Activated B cell treated with CpG ODN at 0.5 μM for 24 hours (primary cell): ENCODE data around the gene MCCC2. TPM values are rescaled to one million over a fixed set of nuclear protein-coding genes. Genes with fewer than 3 reads are reported as not detected.

Experiments
- ATAC-seq: fragments of 200-7000 bp; cut with Tn5 transposase; one replicate; pipeline ENCODE4 v1.10.0; 2021; ENCODE audit warnings: low read depth, mild to moderate bottlenecking, moderate library complexity
- CTCF ChIA-PET: fragments of 350-600 bp; sonication (Branson Sonifier 250); formaldehyde crosslinking; loops from one replicate; lab custom pipeline; 2021; ENCODE audit warnings: antibody characterized with exemption; lab: Charles Lee
- POLR2A ChIA-PET: fragments of 350-600 bp; sonication (Branson Sonifier 250); formaldehyde crosslinking; loops from one replicate; lab custom pipeline; 2021; ENCODE audit warnings: antibody characterized with exemption; lab: Charles Lee
- DNase-seq: peaks from one replicate; pipeline ENCODE4 v3.0.0; 2022
- H3K27ac Mint-ChIP-seq: one replicate; pipeline ENCODE4 v1.8.0; 2020; ENCODE audit warnings: mixed read lengths
- H3K27me3 Mint-ChIP-seq: one replicate; pipeline ENCODE4 v1.8.0; 2021; ENCODE audit warnings: mixed read lengths
- H3K36me3 Mint-ChIP-seq: one replicate; pipeline ENCODE4 v1.8.0; 2021; ENCODE audit warnings: low read depth, mixed read lengths
- H3K4me1 Mint-ChIP-seq: one replicate; pipeline ENCODE4 v1.8.0; 2021; ENCODE audit warnings: mixed read lengths
- H3K4me3 Mint-ChIP-seq: one replicate; pipeline ENCODE4 v1.8.0; 2020; ENCODE audit warnings: mild to moderate bottlenecking, mixed read lengths
- H3K9me3 Mint-ChIP-seq: one replicate; pipeline ENCODE4 v1.8.0; 2020; ENCODE audit warnings: mixed read lengths
- CTCF ChIP-seq: fragments of 200-600 bp; IDR thresholded peaks from one replicate; pipeline ENCODE4 v1.8.0; 2022; ENCODE audit warnings: antibody characterized with exemption, mild to moderate bottlenecking
- intact Hi-C: fragments of 100-400 bp; cut with micrococcal nuclease; formaldehyde crosslinking; loops from one replicate; pipeline ENCODE4 v1.15.1; 2024
- total RNA-seq: library from RNA; stranded (reverse); gene quantifications from 2 replicates; pipeline ENCODE4 v1.2.3, GENCODE V29; 2022

The MCCC2 gene
- total RNA-seq, 1 donor from 2014 or later = 70.4 TPM

GRCh38 chr5:71582945-71583584, 4.1 kb upstream of the MCCC2 start:
- intact Hi-C loops = loop anchor here (10.0 kb wide), 2 partner anchors 1232 to 1982 kb away; partner anchors contain the start of genes ANKRA2, TNPO1 and UTP15
- H3K9me3 Mint-ChIP-seq = peaks cover 2% of the 10 kb centered on the region
- DNase-seq (no peak), ATAC-seq (no peak)
- CTCF ChIA-PET = interaction anchor here (0.6 kb wide), 1 partner anchor 18 kb away, joined by 3 read pairs; no protein-coding TSS in a partner anchor
- POLR2A ChIA-PET = interaction anchor here (0.6 kb wide), 1 partner anchor 15 kb away, joined by 4 read pairs; no protein-coding TSS in a partner anchor
- H3K27ac Mint-ChIP-seq = no peak overlapping the region
- no peaks in the 10 kb centered on the region for H3K27me3 Mint-ChIP-seq
- H3K4me3 Mint-ChIP-seq = no peak overlapping the region
- H3K4me1 Mint-ChIP-seq = peaks cover 15% of the 10 kb centered on the region
- no peak for TF ChIP-seq CTCF
- peaks cover 7% of the 10 kb centered on the region for H3K36me3 Mint-ChIP-seq

DNA sequence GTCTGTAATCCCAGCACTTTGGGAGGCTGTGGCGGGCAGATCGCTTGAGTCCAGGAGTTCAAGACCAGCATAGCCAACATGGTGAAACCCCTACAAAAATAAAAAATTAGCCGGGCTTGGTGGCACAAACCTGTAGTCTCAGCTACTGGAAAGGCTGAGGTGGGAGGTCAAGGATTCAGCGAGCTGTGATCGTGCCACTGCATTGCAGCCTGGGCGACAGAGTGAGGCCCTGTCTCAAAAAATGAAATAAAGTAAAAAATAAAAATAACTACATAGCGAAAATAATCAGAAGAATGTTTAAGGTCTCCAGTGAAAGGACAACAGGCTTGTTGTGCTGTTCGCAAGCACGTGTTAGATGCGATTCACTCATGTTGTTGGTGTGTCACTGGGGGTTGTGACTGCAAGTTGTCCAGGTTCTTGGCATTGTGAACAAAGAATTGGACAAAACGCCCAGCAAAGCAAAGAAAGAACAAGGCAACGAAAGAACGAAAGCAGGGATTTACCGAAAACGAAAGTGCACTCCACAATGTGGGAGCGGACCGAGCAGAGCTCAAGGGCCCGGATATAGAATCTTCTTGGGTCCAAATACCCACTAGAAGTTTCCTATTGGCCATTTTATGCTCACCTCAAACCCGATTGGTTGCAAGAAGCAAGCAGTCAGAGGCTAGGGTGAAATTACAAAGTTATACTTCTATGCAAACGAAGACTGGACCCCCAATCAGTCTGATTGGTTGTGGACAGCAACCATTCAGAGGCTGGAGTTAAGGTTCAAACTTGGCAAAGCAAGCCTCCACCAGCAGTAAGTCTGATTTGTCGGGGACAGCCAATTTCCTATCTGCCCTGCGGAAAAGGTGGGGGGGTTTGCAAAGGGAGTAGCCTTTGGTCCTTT, 844 bp upstream of the MCCC2 start:
- peaks cover 43% of the 10 kb centered on the region for H3K4me1 Mint-ChIP-seq
- H3K27me3 Mint-ChIP-seq = no peaks in the 10 kb centered on the region
- ChIA-PET POLR2A (interaction anchor here (0.9 to 2.7 kb wide), 6 partner anchors 15 to 131 kb away, joined by 3 to 17 read pairs (median 4); partner anchors contain the start of gene BDP1), CTCF (no interaction called here)
- ATAC-seq (no peak), DNase-seq (no peak)
- TF ChIP-seq CTCF = no peak
- no peaks in the 10 kb centered on the region for H3K9me3 Mint-ChIP-seq
- H3K36me3 Mint-ChIP-seq = peaks cover 10% of the 10 kb centered on the region
- intact Hi-C loops = loop anchor here (2.0 to 10.0 kb wide), 3 partner anchors 723 to 1979 kb away; partner anchors contain the start of genes ANKRA2, TNPO1 and UTP15
- peak overlapping the region; percentile 97 for H3K4me3 Mint-ChIP-seq
- H3K27ac Mint-ChIP-seq = peak overlapping the region; percentile 99

GRCh38 chr5:71587766-71588532, 809 bp downstream of the MCCC2 start:
- no peak for DNase-seq
- Mint-ChIP-seq H3K4me3 (peak overlapping the region; percentile 97), H3K9me3 (no peaks in the 10 kb centered on the region), H3K27ac (peak overlapping the region; percentile 99), H3K4me1 (peaks cover 43% of the 10 kb centered on the region), H3K27me3 (no peaks in the 10 kb centered on the region), H3K36me3 (peaks cover 14% of the 10 kb centered on the region)
- POLR2A ChIA-PET = interaction anchor here (1.0 to 2.7 kb wide), 8 partner anchors 10 to 132 kb away, joined by 3 to 17 read pairs (median 4); partner anchors contain the start of gene BDP1
- no peak for TF ChIP-seq CTCF
- peak; percentile 2 for ATAC-seq
- intact Hi-C loops = loop anchor here (1.0 to 10.0 kb wide), 5 partner anchors 13 to 1977 kb away; partner anchors contain the start of genes ANKRA2, TNPO1 and UTP15
- CTCF ChIA-PET = interaction anchor here (1.1 kb wide), 1 partner anchor 10 kb away, joined by 3 read pairs; no protein-coding TSS in a partner anchor

GRCh38 chr5:71588533-71588885, 1.4 kb downstream of the MCCC2 start:
- Mint-ChIP-seq H3K4me3 (peak overlapping the region; percentile 97), H3K36me3 (peaks cover 14% of the 10 kb centered on the region), H3K4me1 (peaks cover 43% of the 10 kb centered on the region), H3K9me3 (no peaks in the 10 kb centered on the region), H3K27ac (peak overlapping the region; percentile 10), H3K27me3 (no peaks in the 10 kb centered on the region)
- CTCF ChIA-PET = interaction anchor here (1.1 kb wide), 1 partner anchor 10 kb away, joined by 3 read pairs; no protein-coding TSS in a partner anchor
- DNase-seq = no peak
- ATAC-seq = no peak
- TF ChIP-seq CTCF = no peak
- POLR2A ChIA-PET = interaction anchor here (2.0 to 2.7 kb wide), 2 partner anchors 13 to 33 kb away, joined by 5 to 17 read pairs; no protein-coding TSS in a partner anchor
- intact Hi-C loops = loop anchor here (10.0 kb wide), 2 partner anchors 1226 to 1976 kb away; partner anchors contain the start of genes ANKRA2, TNPO1 and UTP15
